Measurements from ENCODE around the gene DNAL1. TPM values are rescaled to one million over a fixed set of nuclear protein-coding genes. Genes with fewer than 3 reads are reported as not detected.

DNAL1 gene
- total and polyA plus RNA-seq, 2 experiments from 2014 or later = 12.2 to 19.4 TPM

GRCh38 chr14:73739174-73739898, 94.5 kb downstream of the DNAL1 start:
- Histone ChIP-seq H3K9me3 (ENCODE audit: low read depth) (no peaks in the 10 kb centered on the region), H3K36me3 (peaks cover 23% of the 10 kb centered on the region), H3K27ac (no peak overlapping the region), H3K27me3 (no peaks in the 10 kb centered on the region), H3K4me3 (no peak overlapping the region), H3K4me1 (ENCODE audit: low read depth) (peaks cover 36% of the 10 kb centered on the region)
- TF ChIP-seq, protein P1, sequence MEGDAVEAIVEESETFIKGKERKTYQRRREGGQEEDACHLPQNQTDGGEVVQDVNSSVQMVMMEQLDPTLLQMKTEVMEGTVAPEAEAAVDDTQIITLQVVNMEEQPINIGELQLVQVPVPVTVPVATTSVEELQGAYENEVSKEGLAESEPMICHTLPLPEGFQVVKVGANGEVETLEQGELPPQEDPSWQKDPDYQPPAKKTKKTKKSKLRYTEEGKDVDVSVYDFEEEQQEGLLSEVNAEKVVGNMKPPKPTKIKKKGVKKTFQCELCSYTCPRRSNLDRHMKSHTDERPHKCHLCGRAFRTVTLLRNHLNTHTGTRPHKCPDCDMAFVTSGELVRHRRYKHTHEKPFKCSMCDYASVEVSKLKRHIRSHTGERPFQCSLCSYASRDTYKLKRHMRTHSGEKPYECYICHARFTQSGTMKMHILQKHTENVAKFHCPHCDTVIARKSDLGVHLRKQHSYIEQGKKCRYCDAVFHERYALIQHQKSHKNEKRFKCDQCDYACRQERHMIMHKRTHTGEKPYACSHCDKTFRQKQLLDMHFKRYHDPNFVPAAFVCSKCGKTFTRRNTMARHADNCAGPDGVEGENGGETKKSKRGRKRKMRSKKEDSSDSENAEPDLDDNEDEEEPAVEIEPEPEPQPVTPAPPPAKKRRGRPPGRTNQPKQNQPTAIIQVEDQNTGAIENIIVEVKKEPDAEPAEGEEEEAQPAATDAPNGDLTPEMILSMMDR (IDR thresholded peaks at IDR 0.05; ENCODE audit: low read depth, low read length) = no peak
- DNase-seq (ENCODE audit: low read depth in 1 of 2, low spot score in 1 of 2) = no peak

GRCh38 chr14:73739899-73740617, 95.3 kb downstream of the DNAL1 start:
- Histone ChIP-seq H3K27me3 (no peaks in the 10 kb centered on the region), H3K4me3 (no peak overlapping the region), H3K4me1 (ENCODE audit: low read depth) (peaks cover 36% of the 10 kb centered on the region), H3K27ac (peak overlapping the region; percentile 19), H3K36me3 (peaks cover 23% of the 10 kb centered on the region), H3K9me3 (ENCODE audit: low read depth) (no peaks in the 10 kb centered on the region)
- DNase-seq (ENCODE audit: low read depth in 1 of 2, low spot score in 1 of 2) = no peak
- TF ChIP-seq, protein P1 (IDR thresholded peaks at IDR 0.05; ENCODE audit: low read depth, low read length) = no peak

DNA sequence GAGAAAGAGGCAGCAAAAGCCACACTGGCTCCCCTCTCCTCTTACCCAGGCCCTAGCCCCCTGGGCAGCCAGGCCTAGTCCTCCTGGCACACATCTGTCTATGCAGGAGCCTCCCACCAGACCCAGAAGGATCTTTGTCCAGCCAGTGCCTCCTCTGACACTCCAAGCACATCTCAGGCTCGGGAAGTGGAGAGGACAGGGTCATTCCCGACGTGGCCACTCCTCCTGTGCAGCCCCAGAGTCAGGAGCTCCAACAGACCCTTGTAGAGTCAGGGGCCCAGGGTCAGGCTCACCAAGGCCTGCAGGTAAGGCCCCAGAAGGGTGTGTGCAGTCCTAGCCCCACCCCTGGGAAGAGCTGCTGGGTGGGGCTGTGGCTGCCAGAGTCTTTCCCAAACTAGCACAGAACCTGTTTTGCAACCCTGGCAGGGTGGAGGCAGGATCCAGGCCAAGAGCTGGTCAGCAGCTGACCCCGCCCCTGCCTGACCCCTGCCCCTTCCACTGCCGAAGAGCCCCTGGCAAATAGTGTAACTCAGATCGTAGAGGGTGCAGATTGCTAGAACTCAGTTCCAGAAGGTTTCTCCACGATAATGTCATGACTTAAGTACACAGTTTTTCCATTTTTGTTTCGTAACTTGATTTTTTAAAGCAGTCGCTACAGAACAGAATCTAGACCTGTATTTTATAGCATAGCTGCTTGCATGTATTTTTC, 96.0 kb downstream of the DNAL1 start:
- Histone ChIP-seq H3K4me3 (no peak overlapping the region), H3K4me1 (ENCODE audit: low read depth) (peaks cover 36% of the 10 kb centered on the region)

DNA sequence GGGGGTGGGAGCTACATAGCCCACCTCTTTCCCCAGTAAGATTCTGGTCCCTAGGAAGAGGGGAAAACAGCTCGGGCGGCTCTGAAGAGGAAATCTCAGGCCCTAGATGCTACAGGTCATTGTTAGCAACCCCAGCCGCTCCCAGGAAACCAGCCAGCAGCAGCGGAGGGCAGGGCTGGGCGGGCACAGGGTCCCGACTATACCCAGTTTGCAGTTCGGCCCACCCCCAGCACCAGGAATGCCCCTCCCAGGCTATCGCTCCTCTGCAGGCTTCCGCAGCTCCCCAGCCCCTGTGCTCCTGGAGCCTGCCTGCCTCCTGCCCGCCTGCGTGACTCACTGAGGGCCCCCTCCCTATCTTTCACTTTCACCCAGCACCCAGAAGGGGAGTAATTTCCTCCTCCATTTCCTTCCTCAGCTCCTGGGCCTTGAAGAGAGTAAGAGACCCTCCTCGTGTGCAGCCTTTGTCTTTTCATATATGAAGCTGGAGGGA, 96.6 kb downstream of the DNAL1 start:
- H3K9me3 ChIP-seq (ENCODE audit: low read depth) = no peaks in the 10 kb centered on the region
- H3K36me3 ChIP-seq = peaks cover 17% of the 10 kb centered on the region
- peak in 1 of 2 donors; percentile 79 for DNase-seq (ENCODE audit: low read depth in 1 of 2, low spot score in 1 of 2)
- peak overlapping the region; percentile 53 for H3K27ac ChIP-seq
- no peaks in the 10 kb centered on the region for H3K27me3 ChIP-seq
- no peak overlapping the region for H3K4me3 ChIP-seq
- TF ChIP-seq, protein P1 (IDR thresholded peaks at IDR 0.05; ENCODE audit: low read depth, low read length) = no peak
- H3K4me1 ChIP-seq (ENCODE audit: low read depth) = peaks cover 41% of the 10 kb centered on the region

More for the DNA sequence above, 96.0 kb downstream of the DNAL1 start:
- Histone ChIP-seq H3K27me3 (no peaks in the 10 kb centered on the region), H3K9me3 (ENCODE audit: low read depth) (no peaks in the 10 kb centered on the region), H3K36me3 (peaks cover 17% of the 10 kb centered on the region), H3K27ac (peak overlapping the region; percentile 53)
- peak in 1 of 2 donors; percentile 65 for DNase-seq (ENCODE audit: low read depth in 1 of 2, low spot score in 1 of 2)
- TF ChIP-seq, protein P1 (IDR thresholded peaks at IDR 0.05; ENCODE audit: low read depth, low read length) = no peak

GRCh38 chr14:73741876-73742519, 97.2 kb downstream of the DNAL1 start:
- no peak overlapping the region for H3K4me3 ChIP-seq
- peak overlapping the region; percentile 53 for H3K27ac ChIP-seq
- H3K4me1 ChIP-seq (ENCODE audit: low read depth) = peaks cover 47% of the 10 kb centered on the region

More at GRCh38 chr14:73741876-73742519, 97.2 kb downstream of the DNAL1 start:
- no peaks in the 10 kb centered on the region for H3K27me3 ChIP-seq
- no peak for DNase-seq (ENCODE audit: low read depth in 1 of 2, low spot score in 1 of 2)
- peaks cover 13% of the 10 kb centered on the region for H3K36me3 ChIP-seq
- H3K9me3 ChIP-seq (ENCODE audit: low read depth) = no peaks in the 10 kb centered on the region
- TF ChIP-seq, protein P1 (IDR thresholded peaks at IDR 0.05; ENCODE audit: low read depth, low read length) = no peak

Data from cardiac muscle cell (in vitro differentiated cells and primary cell).